Measurements from ENCODE around the gene TASP1. TPM values are rescaled to one million over a fixed set of nuclear protein-coding genes. Genes with fewer than 3 reads are reported as not detected.

TASP1 gene
- total and polyA plus RNA-seq, 10 of the 15 experiments (the other 5 are each of a cell fraction or from before 2014, with no cell fraction given) = 7.4 to 17.8 (median 10.5) TPM

GRCh38 chr20:13457487-13457886, 181.2 kb downstream of the TASP1 start (continued):
- no peak for TF ChIP-seq NKRF (conservative IDR thresholded peaks at IDR 0.05)

GRCh38 chr20:13455713-13456112, 183.0 kb downstream of the TASP1 start:
- ChIA-PET RAD21 (ENCODE audit: unreplicated experiment) (no interaction called here), CTCF (interaction anchor here (0.9 to 2.3 kb wide), 2 partner anchors 15 to 91 kb away, joined by 3 to 14 read pairs; no protein-coding TSS in a partner anchor), SMC1A (ENCODE audit: uncharacterized antibody, unreplicated experiment) (no interaction called here), POLR2A (no interaction called here)
- intact Hi-C loops (cut with micrococcal nuclease; ENCODE audit: unreplicated experiment) (no loop called here), in situ Hi-C loops (cut with MboI) (loop anchor here (25.0 kb wide), 1 partner anchor 332 kb away; the partner anchor contains the start of genes ESF1 and NDUFAF5)
- Histone ChIP-seq H3K4me2 (ENCODE audit: control insufficient read depth, insufficient read depth) (no peak overlapping the region), H2AFZ (ENCODE audit: control insufficient read depth, low read depth, low read length) (no peak overlapping the region), H3K4me3 (no peak overlapping the region), H3K9me3 (replicated peaks; ENCODE audit: control insufficient read depth, insufficient read depth, low read length) (no peaks in the 10 kb centered on the region), H3K36me3 (ENCODE audit: control insufficient read depth in 2 of 2, insufficient read depth in 2 of 2, low read length in 1 of 2) (no peaks in the 10 kb centered on the region), H3K9ac (ENCODE audit: control insufficient read depth, insufficient read depth, low read length) (no peak overlapping the region), H3K79me2 (ENCODE audit: control insufficient read depth, insufficient read depth, low read length) (no peaks in the 10 kb centered on the region), H3K27me3 (replicated peaks in 1 of 2; ENCODE audit: control insufficient read depth in 2 of 2, insufficient read depth in 2 of 2, low read length in 1 of 2) (no peaks in the 10 kb centered on the region), H3K4me1 (ENCODE audit: control insufficient read depth, insufficient read depth, low read length) (no peaks in the 10 kb centered on the region), H4K20me1 (ENCODE audit: control insufficient read depth, insufficient read depth) (no peaks in the 10 kb centered on the region), H3K27ac (ENCODE audit: control insufficient read depth, insufficient read depth) (no peak overlapping the region)
- FAIRE-seq (no peak), ATAC-seq (no peak), DNase-seq (ENCODE audit: low read depth, low spot score) (no peak)
- WGBS (ENCODE audit: insufficient coverage, insufficient replicate concordance, low lambda C conversion rate, missing lambda C conversion rate) = 80% methylated on average over 3 of the region's 3 CpGs
- no TSS peak for BruUV-seq (replicated peaks)
- TF ChIP-seq EZH2 (IDR thresholded peaks at IDR 0.05; ENCODE audit: borderline replicate concordance, control insufficient read depth, low read depth, low read length) = no peak
- no peak for TF ChIP-seq IKZF2 (IDR thresholded peaks at IDR 0.05)
- no peak for TF ChIP-seq TCF3 (IDR thresholded peaks at IDR 0.05; ENCODE audit: borderline replicate concordance, insufficient read depth, low read depth, low read length)
- no peak for TF ChIP-seq GATAD2B (conservative IDR thresholded peaks at IDR 0.05; ENCODE audit: low read depth)
- TF ChIP-seq ZNF687 (IDR thresholded peaks at IDR 0.05) = no peak
- no peak for TF ChIP-seq CBX5 (IDR thresholded peaks at IDR 0.05; ENCODE audit: low read depth)
- no peak for TF ChIP-seq SUZ12 (IDR thresholded peaks at IDR 0.05; ENCODE audit: unreplicated experiment)
- TF ChIP-seq ZBED1 (IDR thresholded peaks at IDR 0.05; ENCODE audit: borderline replicate concordance) = no peak
- no peak for TF ChIP-seq CREB1 (IDR thresholded peaks at IDR 0.05; ENCODE audit: low read depth)
- no peak for TF ChIP-seq CUX1 (IDR thresholded peaks at IDR 0.05; ENCODE audit: insufficient replicate concordance, low read depth, low read length)

Measured in GM12878 (cell line).